Left renal pelvis (tissue), 4 donors: ENCODE data around the gene ENG. TPM values are rescaled to one million over a fixed set of nuclear protein-coding genes. Genes with fewer than 3 reads are reported as not detected.
A peak's percentile ranks its signal among the peaks of the same experiment; 100 is the strongest.

Source experiments
- DNase-seq, 4 donors: peaks; one replicate each; pipeline ENCODE4 v3.0.0-alpha.2; 2013; ENCODE audit warnings: low read depth in 4 of 4, low spot score in 3 of 4
- polyA plus RNA-seq, 4 donors: library from polyadenylated mRNA; unstranded; fragments of 120-200 nt; gene quantifications; one replicate each; pipeline ENCODE4 v1.2.1, GENCODE V29; 2013; ENCODE audit not compliant: insufficient read length in 4 of 4

ENG gene
- polyA plus RNA-seq, 4 donors: 76.1 to 91.7 (median 83.2) TPM

GRCh38 chr9:127816362-127816725, 38.1 kb downstream of the ENG start:
- DNase-seq: no peak

- no peak for DNase-seq
Observed at GRCh38 chr9:127815512-127816361, 38.7 kb downstream of the ENG start.

GRCh38 chr9:127814619-127815511, 39.6 kb downstream of the ENG start:
- no peak for DNase-seq

GRCh38 chr9:127813686-127814226, 40.7 kb downstream of the ENG start:
- DNase-seq: no peak

GRCh38 chr9:127812936-127813675, 41.4 kb downstream of the ENG start:
- no peak for DNase-seq

GRCh38 chr9:127812011-127812410, 42.4 kb downstream of the ENG start:
- no peak for DNase-seq

GRCh38 chr9:127810378-127811187, 43.9 kb downstream of the ENG start:
- no peak for DNase-seq

- no peak for DNase-seq
Observed at GRCh38 chr9:127809540-127810377, 44.7 kb downstream of the ENG start.

- DNase-seq: no peak
Observed at GRCh38 chr9:127809002-127809539, 45.4 kb downstream of the ENG start.

- no peak for DNase-seq
Observed at GRCh38 chr9:127808347-127809001, 46.0 kb downstream of the ENG start.

- DNase-seq: no peak
Observed at GRCh38 chr9:127806871-127807270, 47.6 kb downstream of the ENG start.

- no peak for DNase-seq
Observed at GRCh38 chr9:127805620-127806019, 48.8 kb downstream of the ENG start.

GRCh38 chr9:127803507-127804352, 50.7 kb downstream of the ENG start:
- no peak for DNase-seq

- DNase-seq: peak; percentile 53 to 68 (median 64)
Observed at GRCh38 chr9:127802576-127803443, 51.6 kb downstream of the ENG start, which contains the start of gene FPGS. Gene FPGS, plus strand, starts transcription at chr9:127802882. Its CDS starts 43 bp downstream, at chr9:127802925.

GRCh38 chr9:127801955-127802575, 52.4 kb downstream of the ENG start:
- DNase-seq: no peak
